HFFc6 (cell line): Measurements from ENCODE around the gene TRAFD1. TPM values are rescaled to one million over a fixed set of nuclear protein-coding genes. Genes with fewer than 3 reads are reported as not detected.

Experiments used
- DNase-seq: peaks from one replicate; pipeline ENCODE4 v3.0.0-alpha.2; 2018
- H3K27ac Mint-ChIP-seq: 2 replicates; pipeline ENCODE4 v1.8.0; 2020; ENCODE audit warnings: mild to moderate bottlenecking, mixed read lengths
- H3K27me3 Mint-ChIP-seq: 2 replicates; pipeline ENCODE4 v1.8.0; 2021; ENCODE audit warnings: mild to moderate bottlenecking, moderate library complexity, mixed read lengths; ENCODE audit not compliant: insufficient read depth
- H3K36me3 Mint-ChIP-seq: 2 replicates; pipeline ENCODE4 v1.8.0; 2021; ENCODE audit warnings: low read depth, mixed read lengths
- H3K4me1 Mint-ChIP-seq: 2 replicates; pipeline ENCODE4 v1.8.0; 2020; ENCODE audit warnings: low read depth, mixed read lengths
- H3K4me3 Mint-ChIP-seq: 2 replicates; pipeline ENCODE4 v1.8.0; 2020; ENCODE audit warnings: mild to moderate bottlenecking, moderate library complexity, mixed read lengths
- H3K9me3 Mint-ChIP-seq: 2 replicates; pipeline ENCODE4 v1.8.0; 2020; ENCODE audit warnings: mild to moderate bottlenecking, mixed read lengths
- total RNA-seq, 6 experiments: library from RNA; stranded (reverse); fragmentation: NEBNext Ultra II Directional; extraction: Animal tissue kit (Norgen Biotek cat#: 25700); gene quantifications; 2 replicates in 1 of 6; 3 replicates in 5 of 6; pipeline ENCODE4 v1.2.3, GENCODE V29; 2021
- TF ChIP-seq, protein P1 (sequence below): fragments of 200-600 bp; sonication (generic); IDR thresholded peaks from 2 replicates; pipeline ENCODE4 v1.5.0; 2021; ENCODE audit warnings: antibody characterized with exemption, mild to moderate bottlenecking

The TRAFD1 gene
- total RNA-seq, 6 experiments from 2014 or later: 22.8 to 25.1 (median 24.0) TPM

DNA sequence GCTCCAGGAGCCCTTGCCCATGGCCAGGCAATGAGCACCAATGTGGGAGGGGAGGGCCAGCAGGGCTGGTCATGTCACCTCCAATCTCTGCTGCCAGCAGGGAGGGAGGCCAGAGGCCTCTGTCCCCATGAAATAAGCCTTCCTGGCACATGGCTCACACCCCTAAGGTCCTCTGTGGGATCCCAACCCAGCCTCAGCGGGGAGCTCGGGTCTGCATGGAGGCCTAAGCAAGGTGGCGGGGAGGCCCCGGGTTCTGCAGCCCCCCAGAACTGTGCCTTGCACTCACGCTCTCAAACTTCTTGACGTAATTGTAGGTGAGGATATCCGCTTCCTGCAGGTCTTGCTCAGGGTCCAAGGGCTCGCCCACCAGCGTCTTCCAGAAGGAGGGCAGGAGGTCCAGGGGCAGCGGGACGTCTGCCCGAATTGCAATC lies 41.7 kb downstream of the TRAFD1 start:
- no peak for DNase-seq
- Mint-ChIP-seq H3K9me3 (no peaks in the 10 kb centered on the region), H3K27ac (no peak overlapping the region), H3K27me3 (peaks cover 3% of the 10 kb centered on the region), H3K4me1 (peaks cover 7% of the 10 kb centered on the region), H3K4me3 (no peak overlapping the region), H3K36me3 (peaks cover 10% of the 10 kb centered on the region; the same call in 1 of the 2 replicates)
- TF ChIP-seq, protein P1, sequence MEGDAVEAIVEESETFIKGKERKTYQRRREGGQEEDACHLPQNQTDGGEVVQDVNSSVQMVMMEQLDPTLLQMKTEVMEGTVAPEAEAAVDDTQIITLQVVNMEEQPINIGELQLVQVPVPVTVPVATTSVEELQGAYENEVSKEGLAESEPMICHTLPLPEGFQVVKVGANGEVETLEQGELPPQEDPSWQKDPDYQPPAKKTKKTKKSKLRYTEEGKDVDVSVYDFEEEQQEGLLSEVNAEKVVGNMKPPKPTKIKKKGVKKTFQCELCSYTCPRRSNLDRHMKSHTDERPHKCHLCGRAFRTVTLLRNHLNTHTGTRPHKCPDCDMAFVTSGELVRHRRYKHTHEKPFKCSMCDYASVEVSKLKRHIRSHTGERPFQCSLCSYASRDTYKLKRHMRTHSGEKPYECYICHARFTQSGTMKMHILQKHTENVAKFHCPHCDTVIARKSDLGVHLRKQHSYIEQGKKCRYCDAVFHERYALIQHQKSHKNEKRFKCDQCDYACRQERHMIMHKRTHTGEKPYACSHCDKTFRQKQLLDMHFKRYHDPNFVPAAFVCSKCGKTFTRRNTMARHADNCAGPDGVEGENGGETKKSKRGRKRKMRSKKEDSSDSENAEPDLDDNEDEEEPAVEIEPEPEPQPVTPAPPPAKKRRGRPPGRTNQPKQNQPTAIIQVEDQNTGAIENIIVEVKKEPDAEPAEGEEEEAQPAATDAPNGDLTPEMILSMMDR: no peak

DNA sequence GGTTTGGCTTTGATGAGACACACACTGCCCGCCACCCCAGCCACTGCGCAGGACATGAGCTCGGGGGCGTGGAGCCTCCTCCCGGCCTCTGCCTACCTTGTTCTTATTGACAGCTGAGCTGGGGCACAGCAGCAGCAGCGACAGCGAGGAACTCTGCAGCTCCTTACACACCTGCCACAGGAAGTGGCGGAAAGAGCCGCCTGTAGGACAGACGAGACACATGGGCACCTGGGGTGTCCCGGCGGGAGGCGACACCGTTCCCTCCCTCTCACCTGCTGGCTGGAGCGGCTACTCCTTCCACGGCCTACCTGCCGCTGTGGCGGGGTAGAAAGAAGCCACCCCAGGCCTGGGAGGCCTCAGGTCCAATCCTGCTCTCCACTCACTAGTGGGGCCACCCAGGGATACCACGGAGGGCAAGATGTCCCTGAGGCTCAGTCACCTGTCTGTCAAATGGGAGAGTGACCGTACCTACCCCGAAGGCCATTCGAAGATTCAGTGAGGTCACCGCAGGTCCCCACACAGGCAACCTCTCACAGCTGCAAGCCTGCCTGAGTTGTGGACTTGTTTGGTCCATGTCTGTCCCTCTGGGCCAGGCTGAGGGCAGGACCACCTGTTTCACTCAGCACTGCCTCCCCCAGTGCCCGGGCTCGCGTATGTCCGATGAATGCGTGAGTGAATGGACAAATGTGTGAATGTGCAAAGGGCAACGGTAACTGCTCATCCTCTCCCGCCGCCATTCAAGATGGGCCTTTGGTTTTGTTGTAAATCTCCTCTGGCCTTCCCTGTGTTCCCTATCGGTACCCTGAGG lies 42.6 kb downstream of the TRAFD1 start:
- Mint-ChIP-seq H3K4me1 (peaks cover 7% of the 10 kb centered on the region), H3K27me3 (no peaks in the 10 kb centered on the region; the same call in none of the 2 replicates), H3K9me3 (no peaks in the 10 kb centered on the region), H3K4me3 (no peak overlapping the region), H3K27ac (no peak overlapping the region), H3K36me3 (peaks cover 8% of the 10 kb centered on the region)
- DNase-seq: no peak
- TF ChIP-seq, protein P1: no peak

DNA sequence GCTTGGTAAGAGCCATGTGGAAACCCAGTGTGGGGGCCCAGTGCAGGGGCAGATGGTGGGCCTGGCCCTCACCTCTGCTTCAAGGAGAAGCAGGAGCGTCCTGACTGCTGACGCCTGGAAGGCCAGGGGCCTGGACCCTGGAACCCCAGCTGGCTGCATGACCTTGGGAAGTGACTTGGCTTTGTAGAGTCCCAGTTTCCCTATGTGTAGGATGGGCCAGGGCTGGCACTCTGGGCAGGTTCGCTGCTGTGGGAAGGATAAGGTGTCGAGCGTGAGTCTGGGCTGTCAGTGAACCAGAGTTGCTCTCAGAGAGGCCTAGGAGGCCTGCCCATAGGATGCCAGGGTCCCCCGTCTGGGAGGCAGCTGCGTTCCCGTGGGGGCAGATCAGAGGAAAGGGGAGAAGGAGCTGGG lies 43.2 kb downstream of the TRAFD1 start:
- Mint-ChIP-seq H3K27me3 (no peaks in the 10 kb centered on the region; the same call in none of the 2 replicates), H3K36me3 (peaks cover 7% of the 10 kb centered on the region), H3K4me3 (no peak overlapping the region), H3K4me1 (peaks cover 7% of the 10 kb centered on the region), H3K27ac (no peak overlapping the region), H3K9me3 (no peaks in the 10 kb centered on the region)
- TF ChIP-seq, protein P1: no peak
- DNase-seq: no peak

DNA sequence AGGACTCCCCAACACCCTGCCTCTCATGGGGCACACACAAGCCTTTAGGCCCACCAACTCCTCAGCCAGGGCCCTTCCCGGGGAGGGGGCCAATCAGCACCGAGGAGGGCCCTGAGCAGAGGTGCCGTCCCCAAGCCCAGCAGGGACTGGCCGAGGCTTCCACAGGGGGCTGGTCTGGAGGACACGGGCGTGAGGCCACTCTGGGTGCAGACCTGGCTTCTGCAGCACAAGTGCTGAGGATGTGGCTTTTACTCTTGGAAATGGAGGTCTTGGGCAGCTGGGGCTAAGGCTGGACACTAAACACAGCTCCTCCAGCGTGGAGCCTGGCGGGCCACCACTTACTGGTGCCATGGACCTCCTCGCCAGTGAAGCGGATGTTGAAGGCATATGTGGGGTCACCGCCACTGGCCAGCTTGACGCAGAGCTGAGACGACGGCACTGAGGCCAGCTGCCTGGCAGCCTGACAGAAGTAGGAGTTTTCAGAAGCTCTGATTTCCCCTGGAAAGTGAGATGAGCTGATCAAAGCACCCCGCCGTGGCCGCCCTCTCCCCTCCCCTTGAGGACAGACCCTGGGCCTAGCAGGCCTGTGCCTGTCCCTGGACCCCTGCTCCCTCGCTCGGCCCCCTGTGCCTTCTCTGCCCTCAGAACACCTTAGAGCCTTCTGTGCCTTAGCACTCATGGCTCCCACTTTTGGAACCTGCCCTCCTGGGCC lies 44.0 kb downstream of the TRAFD1 start:
- no peak for DNase-seq
- H3K4me1 Mint-ChIP-seq: peaks cover 7% of the 10 kb centered on the region
- H3K4me3 Mint-ChIP-seq: no peak overlapping the region
- no peaks in the 10 kb centered on the region for H3K9me3 Mint-ChIP-seq
- TF ChIP-seq, protein P1: no peak
- no peak overlapping the region for H3K27ac Mint-ChIP-seq
- peaks cover 7% of the 10 kb centered on the region for H3K36me3 Mint-ChIP-seq
- H3K27me3 Mint-ChIP-seq: no peaks in the 10 kb centered on the region; the same call in none of the 2 replicates

DNA sequence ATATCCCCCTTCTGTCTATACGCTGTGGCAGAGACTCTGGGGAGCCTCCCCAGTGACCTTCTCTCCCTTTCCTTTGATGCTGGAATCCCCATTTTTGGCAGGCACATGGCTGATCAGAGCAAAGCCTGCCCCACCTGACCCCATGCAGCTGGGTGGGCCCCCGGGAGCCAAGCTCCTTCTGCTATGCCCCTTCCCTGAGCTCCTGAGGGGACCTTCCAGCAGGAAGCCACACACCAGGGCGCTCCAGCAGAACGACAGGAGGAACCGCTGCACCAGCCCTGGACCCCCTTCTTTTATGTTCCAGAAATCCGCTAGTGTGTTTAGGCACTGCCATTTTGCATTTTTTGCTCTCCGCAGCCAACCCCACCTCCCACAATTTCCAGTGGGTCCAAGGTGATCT lies 44.6 kb downstream of the TRAFD1 start:
- H3K27ac Mint-ChIP-seq: peak overlapping the region; percentile 4; the same call in 1 of the 2 replicates
- peaks cover 10% of the 10 kb centered on the region for H3K36me3 Mint-ChIP-seq
- no peak for DNase-seq
- peaks cover 7% of the 10 kb centered on the region for H3K4me1 Mint-ChIP-seq
- no peak overlapping the region for H3K4me3 Mint-ChIP-seq
- TF ChIP-seq, protein P1: no peak
- no peaks in the 10 kb centered on the region; the same call in none of the 2 replicates for H3K27me3 Mint-ChIP-seq
- H3K9me3 Mint-ChIP-seq: no peaks in the 10 kb centered on the region
